GM12801 (cell line): ENCODE results near the gene HRH4.

ENCODE experiments used
- TF ChIP-seq, protein P1 (sequence below): IDR thresholded peaks from one replicate; pipeline ENCODE4 v1.5.1; 2011; ENCODE audit warnings: control low read depth; ENCODE audit not compliant: insufficient read length; ENCODE audit errors: extremely low read depth

The HRH4 gene

DNA sequence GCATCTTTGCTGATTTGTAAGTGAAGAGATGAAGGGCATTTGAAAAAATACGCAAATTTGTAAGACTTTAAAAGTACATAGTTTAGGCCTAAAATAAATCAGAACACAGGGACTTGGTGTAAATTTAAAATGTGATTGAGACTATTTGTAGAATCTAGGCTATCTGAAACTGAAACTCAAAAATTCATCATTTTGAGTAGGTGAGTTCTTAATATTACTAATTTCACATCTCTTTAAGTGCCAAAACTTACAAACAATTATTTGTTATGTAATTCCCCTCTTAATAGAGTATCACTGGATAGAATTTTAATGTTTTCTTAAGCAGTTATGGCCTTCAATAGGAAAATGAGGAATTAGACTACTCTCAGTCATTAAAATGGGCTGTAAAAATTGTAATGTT, 14.0 kb upstream of the HRH4 start:
- TF ChIP-seq, protein P1, sequence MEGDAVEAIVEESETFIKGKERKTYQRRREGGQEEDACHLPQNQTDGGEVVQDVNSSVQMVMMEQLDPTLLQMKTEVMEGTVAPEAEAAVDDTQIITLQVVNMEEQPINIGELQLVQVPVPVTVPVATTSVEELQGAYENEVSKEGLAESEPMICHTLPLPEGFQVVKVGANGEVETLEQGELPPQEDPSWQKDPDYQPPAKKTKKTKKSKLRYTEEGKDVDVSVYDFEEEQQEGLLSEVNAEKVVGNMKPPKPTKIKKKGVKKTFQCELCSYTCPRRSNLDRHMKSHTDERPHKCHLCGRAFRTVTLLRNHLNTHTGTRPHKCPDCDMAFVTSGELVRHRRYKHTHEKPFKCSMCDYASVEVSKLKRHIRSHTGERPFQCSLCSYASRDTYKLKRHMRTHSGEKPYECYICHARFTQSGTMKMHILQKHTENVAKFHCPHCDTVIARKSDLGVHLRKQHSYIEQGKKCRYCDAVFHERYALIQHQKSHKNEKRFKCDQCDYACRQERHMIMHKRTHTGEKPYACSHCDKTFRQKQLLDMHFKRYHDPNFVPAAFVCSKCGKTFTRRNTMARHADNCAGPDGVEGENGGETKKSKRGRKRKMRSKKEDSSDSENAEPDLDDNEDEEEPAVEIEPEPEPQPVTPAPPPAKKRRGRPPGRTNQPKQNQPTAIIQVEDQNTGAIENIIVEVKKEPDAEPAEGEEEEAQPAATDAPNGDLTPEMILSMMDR: no peak

DNA sequence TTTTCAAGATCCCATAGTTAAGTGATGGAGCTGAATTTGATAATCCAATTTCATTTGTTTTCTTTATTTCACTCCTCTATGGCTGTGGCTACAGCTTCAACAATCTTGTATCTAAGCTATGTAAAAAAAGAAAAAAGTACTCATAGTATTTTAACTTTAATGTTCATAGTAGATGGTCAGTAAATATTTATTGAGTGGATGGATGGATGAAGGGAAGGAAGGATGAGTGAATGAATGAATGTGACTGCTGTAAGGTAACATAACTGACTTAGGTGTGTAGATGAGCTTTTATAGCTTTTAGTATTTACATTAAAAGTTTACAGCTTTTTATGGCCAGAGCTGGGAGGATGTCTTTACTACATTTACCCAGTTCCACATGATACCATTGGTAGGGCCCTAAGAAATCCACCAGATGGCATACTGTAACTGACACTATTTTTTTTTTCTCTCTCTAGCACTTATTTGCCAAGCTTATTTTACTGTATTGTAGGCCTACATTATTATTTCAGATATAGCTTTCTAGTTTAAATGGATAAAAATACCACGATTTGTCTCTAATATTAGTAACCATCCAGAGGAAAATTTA, 13.4 kb upstream of the HRH4 start:
- TF ChIP-seq, protein P1: no peak

DNA sequence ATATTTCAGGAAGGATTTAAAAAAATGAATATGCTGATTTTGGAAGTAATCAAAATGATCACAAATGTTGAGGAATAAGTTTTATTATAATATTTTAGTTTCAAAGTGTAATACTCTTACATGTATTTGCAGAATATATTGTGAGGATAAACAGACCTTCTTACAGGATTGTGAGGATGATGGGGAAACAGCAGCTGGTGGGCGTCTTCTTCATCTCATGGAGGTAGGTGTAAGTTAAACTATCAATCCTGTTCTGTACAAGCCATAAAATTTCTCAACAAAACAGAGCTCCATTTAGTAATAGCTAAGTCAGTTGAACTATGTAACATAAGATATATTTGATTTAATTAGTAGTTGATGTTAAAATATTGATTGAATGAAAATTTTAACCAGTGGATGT, 12.5 kb upstream of the HRH4 start:
- TF ChIP-seq, protein P1: no peak

DNA sequence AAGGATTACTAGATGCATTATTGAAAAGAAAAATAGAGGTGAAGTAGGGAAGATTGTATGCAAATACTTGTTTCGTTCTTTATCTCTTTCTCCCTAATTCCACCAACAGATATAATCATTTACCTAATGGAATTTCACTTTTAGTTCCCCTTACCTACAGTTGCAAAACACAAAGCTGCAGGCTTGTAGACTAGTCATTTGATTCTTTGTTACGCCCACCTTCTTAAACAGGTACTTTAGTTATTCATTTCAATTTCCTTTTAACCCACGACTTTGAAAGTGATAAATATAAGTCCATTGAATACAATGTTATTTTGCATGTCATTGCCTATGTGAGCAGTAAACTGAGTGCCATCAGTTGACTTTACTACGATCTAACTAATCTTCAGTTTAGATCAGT, 3.9 kb upstream of the HRH4 start:
- TF ChIP-seq, protein P1: no peak

DNA sequence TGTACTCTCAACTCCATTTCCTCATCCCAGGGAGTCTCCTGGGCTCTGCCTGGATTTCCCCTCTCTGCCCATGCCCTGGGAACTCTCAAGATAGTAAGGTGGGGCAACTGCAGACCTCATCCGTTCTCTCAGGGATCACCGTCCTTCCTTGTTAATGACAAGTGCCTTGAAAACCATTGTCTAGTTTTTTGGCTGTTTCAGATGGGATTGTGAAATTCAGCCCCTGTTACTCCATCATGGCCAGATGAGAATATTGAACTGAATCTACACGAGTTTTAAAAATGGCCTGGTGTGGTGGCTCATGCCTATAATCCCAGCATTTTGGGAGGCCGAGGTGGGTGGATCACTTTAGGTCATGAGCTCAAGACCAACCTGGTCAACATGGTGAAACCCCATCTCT, 665 bp upstream of the HRH4 start:
- TF ChIP-seq, protein P1: no peak

DNA sequence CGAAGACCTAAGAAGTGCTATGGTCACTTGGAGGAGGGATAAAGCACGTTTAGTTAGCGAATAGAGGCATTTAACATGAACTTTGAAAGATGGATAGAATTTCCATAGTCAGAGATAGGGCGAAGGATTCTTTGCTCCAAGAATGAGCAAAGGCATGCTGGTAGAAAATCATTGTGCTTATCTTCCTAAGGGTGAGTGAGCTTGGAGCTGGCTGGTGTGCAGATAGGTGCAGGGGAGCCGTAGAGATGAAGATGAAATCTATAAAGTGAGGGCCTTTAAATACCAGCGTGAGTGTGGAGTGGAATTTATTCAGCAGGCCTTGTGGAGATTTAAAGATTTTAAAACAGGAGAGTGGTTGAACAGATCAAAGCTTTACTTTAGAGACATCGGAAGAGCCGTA, 1.6 kb downstream of the HRH4 start:
- TF ChIP-seq, protein P1: no peak

DNA sequence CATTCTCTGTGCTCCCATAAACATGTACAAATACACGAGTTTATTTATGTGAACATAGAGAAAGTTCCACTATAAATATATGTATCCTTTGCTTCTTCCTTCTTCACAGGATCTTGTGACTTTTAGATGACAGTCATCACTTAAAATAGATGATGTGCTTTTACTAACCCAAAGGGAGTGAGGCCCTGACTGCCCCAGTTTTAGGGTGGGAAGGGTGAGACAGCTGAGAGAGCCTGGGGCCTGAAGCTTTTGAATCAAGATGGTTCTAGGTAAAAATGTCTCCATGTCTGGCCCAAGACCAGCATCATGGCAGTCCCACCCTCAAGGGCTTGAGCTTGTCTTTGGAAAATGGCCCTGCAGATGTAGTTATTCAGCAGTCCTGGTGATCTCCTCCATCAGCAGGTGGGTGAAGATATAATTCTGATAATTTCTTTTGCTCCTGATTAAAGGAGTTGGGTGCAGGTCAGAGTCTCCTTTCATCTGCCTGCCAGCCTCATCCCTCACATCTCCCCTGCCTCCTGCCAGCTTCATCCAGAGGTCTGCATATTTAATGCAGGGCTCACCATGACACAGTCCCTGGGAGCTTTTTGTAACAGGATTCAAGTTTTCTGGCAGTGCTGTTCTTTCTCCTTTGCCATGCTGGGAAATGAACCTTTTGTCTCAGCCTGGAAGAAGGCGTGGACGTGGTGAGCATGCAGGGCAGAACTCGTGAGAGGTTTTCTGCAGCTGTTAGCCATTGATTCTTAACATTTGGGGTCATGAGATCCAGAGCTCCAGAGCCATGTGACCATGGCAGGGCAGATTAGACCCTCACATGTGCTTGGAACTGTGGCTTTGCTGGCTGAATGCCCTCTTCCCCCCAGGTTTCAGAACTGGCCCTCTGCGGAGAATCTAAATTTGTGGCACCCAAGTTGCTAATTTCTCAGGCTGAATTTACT, 2.7 kb downstream of the HRH4 start:
- TF ChIP-seq, protein P1: no peak
